Endodermal cell (in vitro differentiated cells): ENCODE data around the gene ZBED1. TPM values are rescaled to one million over a fixed set of nuclear protein-coding genes. Genes with fewer than 3 reads are reported as not detected.
"Not testable (repeated sequence)": the region's sequence is repeated elsewhere in the genome, so short reads cannot be mapped to it uniquely, and the experiment has no call there.

ENCODE experiments used
- DNase-seq: peaks from one replicate; pipeline ENCODE4 v3.0.0-alpha.2; 2017
- H3K27ac ChIP-seq: 2 replicates; pipeline ENCODE4 v1.5.1; 2013; ENCODE audit warnings: mild to moderate bottlenecking, low read depth, low read length, moderate library complexity
- H3K27me3 ChIP-seq: 2 replicates; pipeline ENCODE4 v1.6.1; 2013; ENCODE audit warnings: mild to moderate bottlenecking, low read length, moderate library complexity; ENCODE audit not compliant: insufficient read depth, control insufficient read depth, poor library complexity, severe bottlenecking
- H3K36me3 ChIP-seq: 2 replicates; pipeline ENCODE4 v1.7.0; 2013; ENCODE audit warnings: mild to moderate bottlenecking, low read length, moderate library complexity; ENCODE audit not compliant: control insufficient read depth, insufficient read depth
- H3K4me1 ChIP-seq: one replicate; pipeline ENCODE4 v1.7.0; 2013; ENCODE audit warnings: low read length; ENCODE audit not compliant: control insufficient read depth, insufficient read depth
- H3K4me3 ChIP-seq: 2 replicates; pipeline ENCODE4 v1.5.1; 2013; ENCODE audit warnings: mild to moderate bottlenecking, low read length, moderate library complexity
- H3K9ac ChIP-seq: 2 replicates; pipeline ENCODE4 v1.6.1; 2013; ENCODE audit warnings: mild to moderate bottlenecking, low read length, moderate library complexity; ENCODE audit not compliant: poor library complexity, severe bottlenecking; ENCODE audit errors: extremely low read depth
- H3K9me3 ChIP-seq: 2 replicates; pipeline ENCODE4 v1.6.1; 2013; ENCODE audit warnings: mild to moderate bottlenecking, low read length, moderate library complexity; ENCODE audit not compliant: control insufficient read depth
- H3K27ac Mint-ChIP-seq: 2 replicates; pipeline ENCODE4 v1.8.0; 2020; ENCODE audit warnings: mixed read lengths
- H3K27me3 Mint-ChIP-seq: 2 replicates; pipeline ENCODE4 v1.8.0; 2021; ENCODE audit warnings: mild to moderate bottlenecking, mixed read lengths; ENCODE audit not compliant: insufficient read depth
- H3K36me3 Mint-ChIP-seq: 2 replicates; pipeline ENCODE4 v1.8.0; 2020; ENCODE audit warnings: low read depth, mixed read lengths
- H3K4me1 Mint-ChIP-seq: 2 replicates; pipeline ENCODE4 v1.8.0; 2020; ENCODE audit warnings: mixed read lengths
- H3K4me3 Mint-ChIP-seq: 2 replicates; pipeline ENCODE4 v1.8.0; 2020; ENCODE audit warnings: mild to moderate bottlenecking, moderate library complexity, mixed read lengths
- H3K9me3 Mint-ChIP-seq: 2 replicates; pipeline ENCODE4 v1.8.0; 2020; ENCODE audit warnings: mild to moderate bottlenecking, mixed read lengths
- WGBS, 2 experiments: methylation state at CpG; one replicate each; pipeline versions ENCODE4 v1.1.5 to v1.1.7; 2013; ENCODE audit warnings: missing lambda C conversion rate in 2 of 2, mixed read lengths in 1 of 2; ENCODE audit not compliant: insufficient coverage in 1 of 2, insufficient read length in 1 of 2; 5-methylcytosine and 5-hydroxymethylcytosine counted together
- total RNA-seq, 2 donors: library from RNA; stranded (reverse); fragmentation: NEBNext Ultra II Directional in 1 of 2; extraction: Animal tissue kit (Norgen Biotek cat#: 25700) in 1 of 2; gene quantifications; 2 replicates in 1 of 2; 3 replicates in 1 of 2; pipeline ENCODE4 v1.2.1, GENCODE V29; 2021
- TF ChIP-seq, protein P1 (sequence below): fragments of 200-600 bp; sonication (generic); conservative IDR thresholded peaks from 2 replicates; pipeline ENCODE4 v1.5.0; 2021; ENCODE audit warnings: antibody characterized with exemption, mild to moderate bottlenecking

ZBED1 gene
- total RNA-seq, 2 donors from 2014 or later, result 55.8 to 71.9 TPM

DNA sequence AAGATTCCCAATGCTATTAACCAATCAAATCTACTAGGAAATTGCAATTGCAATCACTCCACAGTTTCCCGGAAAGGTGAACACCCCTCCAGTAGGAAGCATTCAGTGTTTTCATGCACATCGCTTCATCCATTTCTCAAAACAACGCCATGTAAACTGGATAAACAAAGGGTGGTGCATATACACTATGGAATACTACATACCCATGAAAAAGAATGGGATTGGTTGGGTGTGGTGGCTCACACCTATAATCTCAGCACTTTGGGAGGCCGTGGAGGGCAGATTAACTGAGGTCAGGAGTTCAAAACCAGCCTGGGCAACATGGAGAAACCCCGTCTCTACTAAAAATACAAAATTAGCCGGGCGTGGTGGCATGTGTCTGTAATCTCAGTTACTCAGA, 29.1 kb downstream of the ZBED1 start:
- H3K27ac ChIP-seq, result no peak overlapping the region
- TF ChIP-seq, protein P1, sequence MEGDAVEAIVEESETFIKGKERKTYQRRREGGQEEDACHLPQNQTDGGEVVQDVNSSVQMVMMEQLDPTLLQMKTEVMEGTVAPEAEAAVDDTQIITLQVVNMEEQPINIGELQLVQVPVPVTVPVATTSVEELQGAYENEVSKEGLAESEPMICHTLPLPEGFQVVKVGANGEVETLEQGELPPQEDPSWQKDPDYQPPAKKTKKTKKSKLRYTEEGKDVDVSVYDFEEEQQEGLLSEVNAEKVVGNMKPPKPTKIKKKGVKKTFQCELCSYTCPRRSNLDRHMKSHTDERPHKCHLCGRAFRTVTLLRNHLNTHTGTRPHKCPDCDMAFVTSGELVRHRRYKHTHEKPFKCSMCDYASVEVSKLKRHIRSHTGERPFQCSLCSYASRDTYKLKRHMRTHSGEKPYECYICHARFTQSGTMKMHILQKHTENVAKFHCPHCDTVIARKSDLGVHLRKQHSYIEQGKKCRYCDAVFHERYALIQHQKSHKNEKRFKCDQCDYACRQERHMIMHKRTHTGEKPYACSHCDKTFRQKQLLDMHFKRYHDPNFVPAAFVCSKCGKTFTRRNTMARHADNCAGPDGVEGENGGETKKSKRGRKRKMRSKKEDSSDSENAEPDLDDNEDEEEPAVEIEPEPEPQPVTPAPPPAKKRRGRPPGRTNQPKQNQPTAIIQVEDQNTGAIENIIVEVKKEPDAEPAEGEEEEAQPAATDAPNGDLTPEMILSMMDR, result no peak
- peaks cover 35% of the 10 kb centered on the region for H3K36me3 Mint-ChIP-seq
- no peaks in the 10 kb centered on the region for H3K27me3 Mint-ChIP-seq
- no peak for DNase-seq
- peaks cover 31% of the 10 kb centered on the region for H3K9me3 ChIP-seq
- 95% methylated on average over 4 to 7 of the region's 7 CpGs for WGBS, 2 experiments
- no peaks in the 10 kb centered on the region for H3K36me3 ChIP-seq
- no peaks in the 10 kb centered on the region for H3K4me1 ChIP-seq
- H3K4me3 Mint-ChIP-seq, result no peak overlapping the region
- no peak overlapping the region for H3K9ac ChIP-seq
- H3K27ac Mint-ChIP-seq, result no peak overlapping the region
- no peaks in the 10 kb centered on the region for H3K27me3 ChIP-seq
- no peaks in the 10 kb centered on the region for H3K4me1 Mint-ChIP-seq
- peaks cover 33% of the 10 kb centered on the region for H3K9me3 Mint-ChIP-seq
- no peak overlapping the region for H3K4me3 ChIP-seq

DNA sequence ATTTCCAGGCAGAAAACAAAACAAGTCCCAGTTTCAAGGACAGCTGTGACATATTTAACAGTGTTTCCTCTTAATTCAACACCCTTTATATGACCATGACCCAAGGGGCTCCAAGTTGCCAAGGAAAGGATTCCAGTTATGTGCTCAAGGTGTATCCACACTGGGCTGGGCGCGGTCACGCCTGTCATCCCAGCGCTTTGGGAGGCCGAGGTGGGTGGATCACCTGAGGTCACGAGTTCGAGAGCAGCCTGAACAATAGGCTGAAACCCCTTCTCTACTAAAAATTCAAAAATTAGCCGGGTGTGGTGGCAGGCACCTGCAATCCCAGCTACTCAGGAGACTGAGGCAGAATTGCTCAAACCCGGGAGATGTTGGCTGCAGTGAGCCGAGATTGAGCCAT, 29.6 kb downstream of the ZBED1 start:
- H3K9ac ChIP-seq, H3K27me3 Mint-ChIP-seq, H3K4me1 ChIP-seq, H3K36me3 ChIP-seq, H3K27ac Mint-ChIP-seq, H3K4me3 ChIP-seq, H3K4me3 Mint-ChIP-seq, H3K27me3 ChIP-seq, H3K4me1 Mint-ChIP-seq, DNase-seq, H3K27ac ChIP-seq: not testable (repeated sequence)
- 93 to 97% methylated on average over 9 to 10 of the region's 10 CpGs for WGBS, 2 experiments
- H3K9me3 ChIP-seq, result peaks cover 33% of the 10 kb centered on the region
- peaks cover 36% of the 10 kb centered on the region for H3K36me3 Mint-ChIP-seq
- H3K9me3 Mint-ChIP-seq, result peaks cover 38% of the 10 kb centered on the region

DNA sequence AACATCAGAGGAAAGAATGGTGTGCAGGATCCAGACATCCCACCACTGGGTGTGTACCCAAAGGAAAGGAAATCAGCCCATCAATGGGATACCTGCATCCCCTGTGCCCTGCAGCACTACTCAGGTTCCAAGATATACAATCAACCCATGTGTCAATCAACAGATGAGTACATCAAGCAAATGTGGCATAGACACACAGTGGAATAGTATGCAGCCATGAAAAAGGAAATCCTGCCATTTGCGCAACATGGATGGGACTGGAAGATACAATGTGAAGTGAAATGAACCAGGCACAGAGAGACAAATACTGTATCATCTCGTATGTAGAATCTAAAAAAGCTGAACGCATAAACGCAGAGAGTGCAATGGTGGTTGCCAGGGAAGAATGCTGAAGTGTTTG, 30.9 kb downstream of the ZBED1 start:
- not testable (repeated sequence) for H3K4me3 ChIP-seq, DNase-seq, H3K9ac ChIP-seq, H3K27me3 ChIP-seq, H3K27ac ChIP-seq, H3K4me3 Mint-ChIP-seq, H3K36me3 ChIP-seq, H3K27me3 Mint-ChIP-seq, H3K27ac Mint-ChIP-seq, H3K4me1 ChIP-seq, H3K4me1 Mint-ChIP-seq
- peaks cover 44% of the 10 kb centered on the region for H3K9me3 ChIP-seq
- H3K9me3 Mint-ChIP-seq, result peaks cover 49% of the 10 kb centered on the region
- 83 to 84% methylated on average over 4 of the region's 4 CpGs for WGBS, 2 experiments
- peaks cover 44% of the 10 kb centered on the region for H3K36me3 Mint-ChIP-seq

DNA sequence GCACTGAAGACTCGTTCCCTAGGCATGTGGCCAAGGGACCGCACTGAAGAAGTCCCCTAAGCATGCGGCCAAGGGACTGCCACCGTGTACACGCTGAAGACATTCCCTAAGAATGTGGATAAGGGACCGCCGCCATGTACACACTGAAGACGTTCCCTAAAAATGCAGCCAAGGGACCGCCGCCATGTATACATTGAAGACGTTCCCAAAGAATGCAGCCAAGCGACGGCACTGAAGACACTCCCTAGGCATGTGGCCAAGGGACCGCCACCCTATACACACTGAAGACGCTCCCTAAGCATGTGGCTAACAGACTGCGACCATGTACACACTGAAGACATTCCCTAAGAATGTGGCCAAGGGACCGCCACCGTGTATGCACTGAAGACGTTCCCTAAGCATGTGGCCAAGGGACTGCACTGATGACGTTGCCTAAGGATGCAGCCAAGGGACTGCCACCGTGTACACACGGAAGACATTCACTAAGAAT, 31.5 kb downstream of the ZBED1 start:
- Histone ChIP-seq H3K4me3 (no peak overlapping the region), H3K27ac (no peak overlapping the region), H3K9me3 (peaks cover 50% of the 10 kb centered on the region), H3K36me3 (no peaks in the 10 kb centered on the region), H3K27me3 (no peaks in the 10 kb centered on the region), H3K9ac (no peak overlapping the region), H3K4me1 (no peaks in the 10 kb centered on the region)
- WGBS, 2 experiments, result 96% methylated on average over 21 to 22 of the region's 22 CpGs
- TF ChIP-seq, protein P1, result no peak
- peaks cover 48% of the 10 kb centered on the region for H3K36me3 Mint-ChIP-seq
- no peak for DNase-seq
- no peak overlapping the region for H3K4me3 Mint-ChIP-seq
- peaks cover 54% of the 10 kb centered on the region for H3K9me3 Mint-ChIP-seq
- H3K4me1 Mint-ChIP-seq, result no peaks in the 10 kb centered on the region
- no peak overlapping the region for H3K27ac Mint-ChIP-seq
- no peaks in the 10 kb centered on the region for H3K27me3 Mint-ChIP-seq
